GM18909 (cell line): ENCODE data around the gene ZNF473.
"Not testable (repeated sequence)": the region's sequence is repeated elsewhere in the genome, so short reads cannot be mapped to it uniquely, and the experiment has no call there.

ENCODE experiments used
- ATAC-seq: cut with Tn5 transposase; IDR thresholded peaks from one replicate; pipeline ENCODE4 v1.9.1; 2021; ENCODE audit warnings: mild to moderate bottlenecking; ENCODE audit not compliant: unreplicated experiment, poor library complexity

Gene ZNF473

DNA sequence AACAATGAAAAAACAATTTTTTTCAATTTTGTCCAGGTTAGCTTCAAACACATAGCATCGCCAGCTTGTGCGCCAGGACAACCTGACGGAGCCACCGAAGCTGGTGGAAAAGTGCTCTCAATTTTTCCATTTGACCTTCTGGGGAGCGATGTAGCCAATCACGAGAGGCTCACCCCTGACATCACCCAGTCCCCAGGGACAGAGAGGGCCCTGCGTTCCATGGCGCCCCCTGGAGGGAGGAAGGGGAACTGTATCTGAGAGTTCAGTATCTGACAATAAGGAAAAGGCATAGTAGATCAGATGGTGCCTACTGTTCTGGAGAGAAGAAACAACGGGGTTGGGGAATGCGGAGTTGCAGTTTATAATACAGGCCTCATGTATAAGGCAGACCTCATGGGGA lies 64.9 kb downstream of the ZNF473 start:
- not testable (repeated sequence) for ATAC-seq

DNA sequence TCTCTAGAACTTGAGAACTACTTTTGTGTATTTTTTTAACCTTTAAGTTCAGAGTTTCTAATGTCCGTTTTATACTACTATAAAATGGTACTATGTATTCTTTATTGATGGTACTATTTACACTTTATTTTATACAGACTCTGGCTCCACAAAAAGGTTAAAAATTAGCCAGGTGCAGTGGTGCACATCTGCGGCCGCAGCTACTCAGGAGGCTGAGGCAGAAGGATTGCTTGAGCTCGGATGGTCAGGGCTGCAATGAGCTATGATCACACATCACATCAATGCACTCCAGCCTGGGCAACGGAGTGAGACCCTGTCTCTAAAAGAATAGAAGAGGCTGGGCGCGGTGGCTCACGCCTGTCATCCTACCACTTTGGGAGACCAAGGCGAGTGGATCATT lies 66.0 kb downstream of the ZNF473 start:
- not testable (repeated sequence) for ATAC-seq

DNA sequence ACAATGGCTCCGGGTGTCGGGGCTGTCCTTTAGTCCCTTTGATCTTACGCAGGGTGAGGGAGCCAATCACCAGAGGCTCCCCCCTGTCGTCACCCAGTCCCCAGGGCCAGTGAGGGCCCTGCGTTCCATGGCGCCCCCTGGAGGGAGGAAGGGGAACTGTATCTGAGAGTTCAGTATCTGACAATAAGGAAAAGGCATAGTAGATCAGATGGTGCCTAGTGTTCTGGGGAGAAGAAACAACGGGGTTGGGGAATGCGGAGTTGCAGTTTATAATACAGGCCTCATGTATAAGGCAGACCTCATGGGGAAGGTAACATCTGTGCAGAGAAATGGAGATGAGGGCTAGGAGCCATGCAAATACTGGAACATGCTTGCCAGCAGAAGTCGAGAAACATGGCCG lies 66.8 kb downstream of the ZNF473 start:
- not testable (repeated sequence) for ATAC-seq

DNA sequence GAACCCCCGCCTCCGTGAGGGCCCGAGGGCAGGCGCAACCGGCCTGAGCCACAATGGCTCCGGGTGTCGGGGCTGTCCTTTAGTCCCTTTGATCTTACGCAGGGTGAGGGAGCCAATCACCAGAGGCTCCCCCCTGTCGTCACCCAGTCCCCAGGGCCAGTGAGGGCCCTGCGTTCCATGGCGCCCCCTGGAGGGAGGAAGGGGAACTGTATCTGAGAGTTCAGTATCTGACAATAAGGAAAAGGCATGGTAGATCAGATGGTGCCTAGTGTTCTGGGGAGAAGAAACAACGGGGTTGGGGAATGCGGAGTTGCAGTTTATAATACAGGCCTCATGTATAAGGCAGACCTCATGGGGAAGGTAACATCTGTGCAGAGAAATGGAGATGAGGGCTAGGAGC lies 72.1 kb downstream of the ZNF473 start:
- not testable (repeated sequence) for ATAC-seq

DNA sequence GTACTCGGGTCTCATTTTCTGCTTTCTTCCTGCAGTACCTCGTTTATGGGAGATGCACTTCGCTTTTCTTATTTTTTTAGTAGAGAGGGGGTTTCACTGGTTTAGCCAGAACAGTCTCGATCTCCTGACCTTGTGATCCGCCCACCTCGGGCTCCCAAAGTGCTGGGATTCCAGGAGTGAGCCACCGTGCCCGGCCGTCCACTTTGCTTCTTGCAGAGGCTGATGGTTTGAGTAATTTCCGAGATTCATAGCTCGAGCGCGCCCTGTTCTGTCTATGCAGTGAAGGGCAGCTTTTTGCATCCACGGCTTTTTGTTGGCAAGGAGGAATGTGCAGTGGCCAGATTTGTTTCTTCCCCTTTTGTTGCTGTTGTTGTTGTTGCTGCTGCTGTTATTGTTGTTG lies 73.1 kb downstream of the ZNF473 start:
- ATAC-seq = not testable (repeated sequence)

DNA sequence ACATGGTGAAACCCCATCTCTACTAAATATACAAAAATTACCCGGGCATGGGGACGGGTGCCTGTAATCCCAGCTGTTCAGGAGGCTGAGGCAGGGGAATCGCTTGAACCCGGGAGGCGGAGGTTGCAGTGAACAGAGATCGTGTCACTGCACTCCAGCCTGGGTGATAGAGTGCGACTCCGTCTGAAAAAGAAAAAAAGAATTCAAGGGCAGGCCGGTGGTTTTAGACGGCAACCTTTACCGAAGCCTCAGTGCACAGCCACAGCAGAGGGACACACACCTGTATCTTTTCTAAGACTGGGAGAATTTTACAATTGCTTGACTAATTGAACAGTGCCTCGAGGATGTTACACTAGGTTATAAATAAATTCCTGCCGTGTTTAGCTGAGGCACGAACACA lies 73.9 kb downstream of the ZNF473 start:
- ATAC-seq = not testable (repeated sequence)

DNA sequence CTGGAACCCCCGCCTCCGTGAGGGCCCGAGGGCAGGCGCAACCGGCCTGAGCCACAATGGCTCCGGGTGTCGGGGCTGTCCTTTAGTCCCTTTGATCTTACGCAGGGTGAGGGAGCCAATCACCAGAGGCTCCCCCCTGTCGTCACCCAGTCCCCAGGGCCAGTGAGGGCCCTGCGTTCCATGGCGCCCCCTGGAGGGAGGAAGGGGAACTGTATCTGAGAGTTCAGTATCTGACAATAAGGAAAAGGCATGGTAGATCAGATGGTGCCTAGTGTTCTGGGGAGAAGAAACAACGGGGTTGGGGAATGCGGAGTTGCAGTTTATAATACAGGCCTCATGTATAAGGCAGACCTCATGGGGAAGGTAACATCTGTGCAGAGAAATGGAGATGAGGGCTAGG lies 75.1 kb downstream of the ZNF473 start:
- not testable (repeated sequence) for ATAC-seq
